HEK293 (cell line): ENCODE results near the gene HIBCH.

ENCODE experiments used
- CTCF ChIA-PET: fragments of 350-600 bp; formaldehyde crosslinking; extraction: SDS; loops from one replicate; lab custom pipeline; 2021; ENCODE audit warnings: antibody characterized with exemption; lab: Yijun Ruan, JAX
- POLR2A ChIA-PET: fragments of 300-600 bp; formaldehyde crosslinking; extraction: SDS; loops from one replicate; lab custom pipeline; 2020; ENCODE audit warnings: antibody characterized with exemption, inconsistent platforms; lab: Yijun Ruan, JAX
- H3K27ac ChIP-seq: fragments of 200-500 bp; sonication (Bioruptor generic); 2 replicates; pipeline ENCODE4 v1.5.1; 2014; ENCODE audit warnings: low read depth, low read length, control low read depth, inconsistent platforms; ENCODE audit errors: extremely low read depth
- H3K36me3 ChIP-seq, 2 experiments: fragments of 200-500 bp in 1 of 2; sonication (Bioruptor generic) in 1 of 2; 1 replicate in 1 of 2; 2 replicates in 1 of 2; pipeline ENCODE4 v1.5.1; 2014 to 2017; ENCODE audit warnings: inconsistent platforms in 2 of 2, low read length in 2 of 2; ENCODE audit not compliant: control insufficient read depth in 2 of 2, insufficient read depth in 1 of 2
- H3K4me1 ChIP-seq: fragments of 200-500 bp; sonication (Bioruptor generic); 2 replicates; pipeline ENCODE4 v1.5.1; 2014; ENCODE audit warnings: mild to moderate bottlenecking, low read length, inconsistent platforms; ENCODE audit not compliant: control insufficient read depth, insufficient read depth
- H3K4me3 ChIP-seq: 2 replicates; pipeline ENCODE4 v1.5.1; 2011; ENCODE audit warnings: low read depth, mild to moderate bottlenecking, control low read depth, low read length, moderate library complexity
- H3K9me3 ChIP-seq: fragments of 200-500 bp; sonication (Bioruptor generic); 2 replicates; pipeline ENCODE4 v1.5.1; 2014; ENCODE audit warnings: low read depth, low read length, inconsistent platforms; ENCODE audit not compliant: control insufficient read depth, insufficient read depth
- GLI2 ChIP-seq: fragments of 450-650 bp; formaldehyde crosslinking; IDR thresholded peaks from 2 replicates; pipeline ENCODE4; 2017; ENCODE audit warnings: missing biosample characterization, missing genetic modification characterization, low read depth, borderline replicate concordance
- KLF10 ChIP-seq: fragments of 450-650 bp; IDR thresholded peaks from 2 replicates; pipeline ENCODE4 v1.5.1; 2018; ENCODE audit warnings: missing biosample characterization, mild to moderate bottlenecking, missing genetic modification characterization
- MZF1 ChIP-seq: fragments of 450-650 bp; formaldehyde crosslinking; IDR thresholded peaks from 2 replicates; pipeline ENCODE4 v1.5.1; 2017; ENCODE audit warnings: missing biosample characterization, missing genetic modification characterization, borderline replicate concordance
- OVOL3 ChIP-seq: fragments of 450-650 bp; formaldehyde crosslinking; IDR thresholded peaks from 2 replicates; pipeline ENCODE4 v1.5.1; 2016; ENCODE audit warnings: missing biosample characterization, missing genetic modification characterization
- SP2 ChIP-seq: fragments of 450-650 bp; formaldehyde crosslinking; IDR thresholded peaks from 2 replicates; pipeline ENCODE4 v1.5.1; 2016; ENCODE audit warnings: missing biosample characterization, missing genetic modification characterization
- ZBTB17 ChIP-seq: fragments of 450-650 bp; formaldehyde crosslinking; IDR thresholded peaks from 2 replicates; pipeline ENCODE4 v1.5.1; 2016; ENCODE audit warnings: missing biosample characterization, missing genetic modification characterization
- ZBTB20 ChIP-seq: fragments of 450-650 bp; formaldehyde crosslinking; IDR thresholded peaks from 2 replicates; pipeline ENCODE4 v1.5.1; 2016; ENCODE audit warnings: missing biosample characterization, missing genetic modification characterization
- ZBTB8A ChIP-seq: fragments of 450-650 bp; formaldehyde crosslinking; IDR thresholded peaks from 2 replicates; pipeline ENCODE4 v1.5.1; 2016; ENCODE audit warnings: missing biosample characterization, missing genetic modification characterization
- ZNF10 ChIP-seq: fragments of 450-650 bp; formaldehyde crosslinking; IDR thresholded peaks from 2 replicates; pipeline ENCODE4 v1.5.1; 2017; ENCODE audit warnings: missing biosample characterization, missing genetic modification characterization
- ZNF132 ChIP-seq: fragments of 450-650 bp; formaldehyde crosslinking; IDR thresholded peaks from 2 replicates; pipeline ENCODE4 v1.5.1; 2017; ENCODE audit warnings: missing biosample characterization, missing genetic modification characterization, borderline replicate concordance
- ZNF155 ChIP-seq: fragments of 450-650 bp; formaldehyde crosslinking; IDR thresholded peaks from 2 replicates; pipeline ENCODE4 v1.5.1; 2016; ENCODE audit warnings: missing biosample characterization, missing genetic modification characterization
- ZNF223 ChIP-seq: fragments of 450-650 bp; formaldehyde crosslinking; IDR thresholded peaks from 2 replicates; pipeline ENCODE4 v1.5.1; 2016; ENCODE audit warnings: missing biosample characterization, missing genetic modification characterization
- ZNF280C ChIP-seq: fragments of 450-650 bp; formaldehyde crosslinking; IDR thresholded peaks from 2 replicates; pipeline ENCODE4 v1.5.1; 2016; ENCODE audit warnings: missing biosample characterization, missing genetic modification characterization
- ZNF280D ChIP-seq: fragments of 450-650 bp; formaldehyde crosslinking; IDR thresholded peaks from 2 replicates; pipeline ENCODE4 v1.5.1; 2016; ENCODE audit warnings: missing biosample characterization, missing genetic modification characterization
- ZNF292 ChIP-seq: fragments of 450-650 bp; formaldehyde crosslinking; IDR thresholded peaks from 2 replicates; pipeline ENCODE4 v1.5.1; 2016; ENCODE audit warnings: low read depth, missing biosample characterization, missing genetic modification characterization, borderline replicate concordance
- ZNF335 ChIP-seq: fragments of 450-650 bp; formaldehyde crosslinking; conservative IDR thresholded peaks from 2 replicates; pipeline ENCODE4 v1.5.1; 2016; ENCODE audit warnings: missing biosample characterization, missing genetic modification characterization
- ZNF341 ChIP-seq: fragments of 450-650 bp; formaldehyde crosslinking; IDR thresholded peaks from 2 replicates; pipeline ENCODE4; 2016; ENCODE audit warnings: low read depth, missing biosample characterization, missing genetic modification characterization
- ZNF433 ChIP-seq: fragments of 450-650 bp; formaldehyde crosslinking; IDR thresholded peaks from 2 replicates; pipeline ENCODE4 v1.5.1; 2016; ENCODE audit warnings: missing biosample characterization, missing genetic modification characterization, low read depth
- ZNF513 ChIP-seq: fragments of 450-650 bp; IDR thresholded peaks from 2 replicates; pipeline ENCODE4 v1.5.1; 2018; ENCODE audit warnings: missing biosample characterization, missing genetic modification characterization
- ZNF621 ChIP-seq: fragments of 450-650 bp; formaldehyde crosslinking; IDR thresholded peaks from 2 replicates; pipeline ENCODE4 v1.5.1; 2017; ENCODE audit warnings: missing biosample characterization, missing genetic modification characterization
- ZNF654 ChIP-seq: fragments of 450-650 bp; formaldehyde crosslinking; IDR thresholded peaks from 2 replicates; pipeline ENCODE4 v1.5.1; 2016; ENCODE audit warnings: low read depth, missing biosample characterization, missing genetic modification characterization
- ZNF692 ChIP-seq: fragments of 450-650 bp; formaldehyde crosslinking; IDR thresholded peaks from 2 replicates; pipeline ENCODE4 v1.5.1; 2016; ENCODE audit warnings: missing biosample characterization, missing genetic modification characterization

The HIBCH gene

GRCh38 chr2:190184460-190184859 lies 135.2 kb downstream of the HIBCH start:
- Histone ChIP-seq H3K4me3 (no peak overlapping the region), H3K27ac (no peak overlapping the region), H3K36me3 (peaks cover 0 to 3% of the 10 kb centered on the region in 2 experiments; a peak in 1 of 3 replicates), H3K4me1 (no peaks in the 10 kb centered on the region), H3K9me3 (no peaks in the 10 kb centered on the region)
- no peak for TF ChIP-seq ZNF155 (tag by site-specific recombination)
- TF ChIP-seq ZNF132, result no peak
- TF ChIP-seq ZBTB20, result no peak
- TF ChIP-seq MZF1, result no peak
- TF ChIP-seq ZNF335, result no peak
- no peak for TF ChIP-seq ZNF223 (tag by site-specific recombination)
- ChIA-PET CTCF (interaction anchor here (0.7 kb wide), 1 partner anchor 112 kb away, joined by 4 read pairs; no protein-coding TSS in a partner anchor), POLR2A (no interaction called here)

GRCh38 chr2:190183539-190183938 lies 136.1 kb downstream of the HIBCH start:
- H3K36me3 ChIP-seq, result peaks cover 0 to 3% of the 10 kb centered on the region in 2 experiments; a peak in 1 of 3 replicates
- POLR2A ChIA-PET, result no interaction called here
- no peaks in the 10 kb centered on the region for H3K9me3 ChIP-seq
- H3K27ac ChIP-seq, result no peak overlapping the region
- CTCF ChIA-PET, result interaction anchor here (0.6 to 0.7 kb wide), 2 partner anchors 113 to 331 kb away, joined by 3 to 4 read pairs; no protein-coding TSS in a partner anchor
- no peak overlapping the region for H3K4me3 ChIP-seq
- no peak for TF ChIP-seq ZNF223 (tag by site-specific recombination)
- no peak for TF ChIP-seq ZNF292 (tag by site-specific recombination)
- TF ChIP-seq ZNF341 (tag by site-specific recombination), result no peak
- TF ChIP-seq ZNF513, result no peak
- no peak for TF ChIP-seq ZNF654 (tag by site-specific recombination)
- no peak for TF ChIP-seq OVOL3
- no peak for TF ChIP-seq ZNF280D (tag by site-specific recombination)
- TF ChIP-seq ZNF10 (tag by site-specific recombination), result no peak
- no peak for TF ChIP-seq ZBTB8A (tag by site-specific recombination)
- no peak for TF ChIP-seq ZBTB17
- TF ChIP-seq GLI2 (tag by site-specific recombination), result no peak
- no peak for TF ChIP-seq KLF10 (tag by site-specific recombination)
- no peak for TF ChIP-seq ZNF280C (tag by site-specific recombination)
- no peak for TF ChIP-seq ZNF433 (tag by site-specific recombination)
- no peak for TF ChIP-seq ZNF692 (tag by site-specific recombination)
- TF ChIP-seq SP2 (tag by site-specific recombination), result no peak
- no peak for TF ChIP-seq ZNF621
- H3K4me1 ChIP-seq, result no peaks in the 10 kb centered on the region
